ENCODE results near the gene ARL8B. TPM values are rescaled to one million over a fixed set of nuclear protein-coding genes. Genes with fewer than 3 reads are reported as not detected.

Gene ARL8B
- total RNA-seq, 1 donor from 2014 or later = 39.3 TPM

GRCh38 chr3:5213574-5213966, 91.5 kb downstream of the ARL8B start:
- no peak overlapping the region for H3K27ac Mint-ChIP-seq
- H3K36me3 Mint-ChIP-seq = peaks cover 41% of the 10 kb centered on the region
- Histone ChIP-seq H3K27me3 (no peaks in the 10 kb centered on the region), H3K27ac (no peak overlapping the region), H3K4me3 (no peak overlapping the region), H2AFZ (replicated peaks) (no peak overlapping the region), H4K20me1 (ENCODE audit: low read depth) (no peaks in the 10 kb centered on the region), H3K4me1 (peaks cover 12% of the 10 kb centered on the region), H3K79me2 (ENCODE audit: low read depth) (no peaks in the 10 kb centered on the region), H3K9me3 (ENCODE audit: low read depth) (no peaks in the 10 kb centered on the region), H3K9ac (no peak overlapping the region), H3K4me2 (no peak overlapping the region), H3F3A (ENCODE audit: low read depth) (peaks cover 6% of the 10 kb centered on the region), H3K36me3 (no peaks in the 10 kb centered on the region)
- H3K27me3 Mint-ChIP-seq (ENCODE audit: insufficient read depth, low read depth) = peaks cover 2% of the 10 kb centered on the region
- no peak for TF ChIP-seq EZH2 (IDR thresholded peaks at IDR 0.05)
- no peak for TF ChIP-seq EZH2phosphoT487 (IDR thresholded peaks at IDR 0.05)
- TF ChIP-seq CTCF (IDR thresholded peaks at IDR 0.05) = no peak
- H3K4me3 Mint-ChIP-seq = no peak overlapping the region
- no peaks in the 10 kb centered on the region for H3K9me3 Mint-ChIP-seq
- peaks cover 8% of the 10 kb centered on the region for H3K4me1 Mint-ChIP-seq
- DNase-seq (ENCODE audit: low spot score) = no peak

GRCh38 chr3:5214352-5214751, 92.3 kb downstream of the ARL8B start:
- no peak overlapping the region for H2AFZ ChIP-seq (replicated peaks)
- no peaks in the 10 kb centered on the region for H4K20me1 ChIP-seq (ENCODE audit: low read depth)
- H3K27me3 Mint-ChIP-seq (ENCODE audit: insufficient read depth, low read depth) = peaks cover 2% of the 10 kb centered on the region
- H3K9ac ChIP-seq = no peak overlapping the region
- H3K4me1 ChIP-seq = peaks cover 20% of the 10 kb centered on the region
- H3K9me3 ChIP-seq (ENCODE audit: low read depth) = no peaks in the 10 kb centered on the region
- H3K4me3 Mint-ChIP-seq = no peak overlapping the region
- no peak for TF ChIP-seq EZH2 (IDR thresholded peaks at IDR 0.05)
- TF ChIP-seq CTCF (IDR thresholded peaks at IDR 0.05) = no peak
- no peak for TF ChIP-seq EZH2phosphoT487 (IDR thresholded peaks at IDR 0.05)
- peaks cover 13% of the 10 kb centered on the region for H3K4me1 Mint-ChIP-seq
- H3K79me2 ChIP-seq (ENCODE audit: low read depth) = no peaks in the 10 kb centered on the region
- no peaks in the 10 kb centered on the region for H3K36me3 ChIP-seq
- peaks cover 35% of the 10 kb centered on the region for H3K36me3 Mint-ChIP-seq
- no peaks in the 10 kb centered on the region for H3K27me3 ChIP-seq
- H3K9me3 Mint-ChIP-seq = no peaks in the 10 kb centered on the region
- no peak for DNase-seq (ENCODE audit: low spot score)
- H3F3A ChIP-seq (ENCODE audit: low read depth) = peaks cover 14% of the 10 kb centered on the region
- no peak overlapping the region for H3K27ac ChIP-seq
- H3K4me3 ChIP-seq = no peak overlapping the region
- no peak overlapping the region for H3K27ac Mint-ChIP-seq
- no peak overlapping the region for H3K4me2 ChIP-seq

GRCh38 chr3:5217824-5218595, 95.9 kb downstream of the ARL8B start:
- no peak for DNase-seq (ENCODE audit: low spot score)
- H3K79me2 ChIP-seq (ENCODE audit: low read depth) = no peaks in the 10 kb centered on the region
- Mint-ChIP-seq H3K27ac (no peak overlapping the region), H3K4me1 (peaks cover 13% of the 10 kb centered on the region), H3K36me3 (peaks cover 20% of the 10 kb centered on the region), H3K4me3 (no peak overlapping the region), H3K9me3 (no peaks in the 10 kb centered on the region), H3K27me3 (ENCODE audit: insufficient read depth, low read depth) (peaks cover 2% of the 10 kb centered on the region)
- no peak overlapping the region for H3K9ac ChIP-seq
- H3K4me2 ChIP-seq = peak overlapping the region; percentile 58
- H4K20me1 ChIP-seq (ENCODE audit: low read depth) = no peaks in the 10 kb centered on the region
- no peaks in the 10 kb centered on the region for H3K9me3 ChIP-seq (ENCODE audit: low read depth)
- no peak overlapping the region for H3K4me3 ChIP-seq
- peaks cover 31% of the 10 kb centered on the region for H3K4me1 ChIP-seq
- peaks cover 21% of the 10 kb centered on the region for H3F3A ChIP-seq (ENCODE audit: low read depth)
- no peaks in the 10 kb centered on the region for H3K36me3 ChIP-seq
- no peaks in the 10 kb centered on the region for H3K27me3 ChIP-seq
- peak overlapping the region; percentile 82 for H3K27ac ChIP-seq
- H2AFZ ChIP-seq (replicated peaks) = no peak overlapping the region
- TF ChIP-seq CTCF (IDR thresholded peaks at IDR 0.05) (no peak), EZH2phosphoT487 (IDR thresholded peaks at IDR 0.05) (no peak), EZH2 (IDR thresholded peaks at IDR 0.05) (no peak)
